ENCODE results near the gene TULP4.

TULP4 gene

DNA sequence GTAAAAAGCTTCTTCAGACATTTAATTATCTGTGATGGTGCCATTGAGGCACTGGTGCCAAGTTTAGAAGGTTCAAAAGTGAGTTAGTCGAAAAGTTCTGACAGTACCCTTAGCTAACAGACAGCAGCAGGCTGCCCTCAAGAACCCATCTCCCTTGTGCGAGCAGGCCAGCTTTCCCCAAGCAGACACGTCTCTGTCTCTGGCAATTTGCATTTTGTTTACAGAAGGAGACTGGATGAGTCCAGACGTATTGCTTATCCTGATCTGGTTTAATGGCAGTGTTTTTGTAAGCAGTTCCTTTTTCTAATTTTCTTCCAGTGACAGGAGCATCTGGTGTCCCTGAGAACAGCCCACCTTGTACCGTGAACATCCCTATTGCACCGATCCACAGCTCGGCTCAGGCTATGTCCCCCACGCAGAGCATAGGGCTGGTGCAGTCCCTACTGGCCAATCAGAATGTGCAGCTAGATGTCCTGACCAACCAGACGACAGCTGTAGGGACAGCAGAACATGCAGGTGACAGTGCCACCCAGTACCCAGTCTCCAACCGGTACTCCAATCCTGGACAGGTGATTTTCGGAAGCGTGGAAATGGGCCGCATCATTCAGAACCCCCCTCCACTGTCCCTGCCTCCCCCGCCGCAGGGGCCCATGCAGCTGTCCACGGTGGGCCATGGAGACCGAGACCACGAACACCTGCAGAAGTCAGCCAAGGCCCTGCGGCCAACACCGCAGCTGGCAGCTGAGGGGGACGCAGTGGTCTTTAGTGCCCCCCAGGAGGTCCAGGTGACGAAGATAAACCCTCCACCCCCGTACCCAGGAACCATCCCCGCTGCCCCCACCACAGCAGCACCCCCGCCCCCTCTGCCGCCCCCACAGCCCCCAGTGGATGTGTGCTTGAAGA is 189.3 kb downstream of the TULP4 start:
- no peak for TF ChIP-seq ZNF112 (tag by site-specific recombination; IDR thresholded peaks at IDR 0.05)
- TF ChIP-seq IKZF3 (tag by site-specific recombination; IDR thresholded peaks at IDR 0.05) = no peak
- no peak for TF ChIP-seq ZNF324 (tag by site-specific recombination; IDR thresholded peaks at IDR 0.05)
- TF ChIP-seq, protein P1, sequence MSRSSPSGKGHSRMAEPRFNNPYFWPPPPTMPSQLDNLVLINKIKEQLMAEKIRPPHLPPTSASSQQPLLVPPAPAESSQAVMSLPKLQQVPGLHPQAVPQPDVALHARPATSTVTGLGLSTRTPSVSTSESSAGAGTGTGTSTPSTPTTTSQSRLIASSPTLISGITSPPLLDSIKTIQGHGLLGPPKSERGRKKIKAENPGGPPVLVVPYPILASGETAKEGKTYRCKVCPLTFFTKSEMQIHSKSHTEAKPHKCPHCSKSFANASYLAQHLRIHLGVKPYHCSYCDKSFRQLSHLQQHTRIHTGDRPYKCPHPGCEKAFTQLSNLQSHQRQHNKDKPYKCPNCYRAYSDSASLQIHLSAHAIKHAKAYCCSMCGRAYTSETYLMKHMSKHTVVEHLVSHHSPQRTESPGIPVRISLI (tag by site-specific recombination; IDR thresholded peaks at IDR 0.05) = no peak
- TF ChIP-seq, protein P2, sequence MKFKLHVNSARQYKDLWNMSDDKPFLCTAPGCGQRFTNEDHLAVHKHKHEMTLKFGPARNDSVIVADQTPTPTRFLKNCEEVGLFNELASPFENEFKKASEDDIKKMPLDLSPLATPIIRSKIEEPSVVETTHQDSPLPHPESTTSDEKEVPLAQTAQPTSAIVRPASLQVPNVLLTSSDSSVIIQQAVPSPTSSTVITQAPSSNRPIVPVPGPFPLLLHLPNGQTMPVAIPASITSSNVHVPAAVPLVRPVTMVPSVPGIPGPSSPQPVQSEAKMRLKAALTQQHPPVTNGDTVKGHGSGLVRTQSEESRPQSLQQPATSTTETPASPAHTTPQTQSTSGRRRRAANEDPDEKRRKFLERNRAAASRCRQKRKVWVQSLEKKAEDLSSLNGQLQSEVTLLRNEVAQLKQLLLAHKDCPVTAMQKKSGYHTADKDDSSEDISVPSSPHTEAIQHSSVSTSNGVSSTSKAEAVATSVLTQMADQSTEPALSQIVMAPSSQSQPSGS (tag by site-specific recombination; IDR thresholded peaks at IDR 0.05; ENCODE audit: low read depth) = no peak
- TF ChIP-seq, protein P3, sequence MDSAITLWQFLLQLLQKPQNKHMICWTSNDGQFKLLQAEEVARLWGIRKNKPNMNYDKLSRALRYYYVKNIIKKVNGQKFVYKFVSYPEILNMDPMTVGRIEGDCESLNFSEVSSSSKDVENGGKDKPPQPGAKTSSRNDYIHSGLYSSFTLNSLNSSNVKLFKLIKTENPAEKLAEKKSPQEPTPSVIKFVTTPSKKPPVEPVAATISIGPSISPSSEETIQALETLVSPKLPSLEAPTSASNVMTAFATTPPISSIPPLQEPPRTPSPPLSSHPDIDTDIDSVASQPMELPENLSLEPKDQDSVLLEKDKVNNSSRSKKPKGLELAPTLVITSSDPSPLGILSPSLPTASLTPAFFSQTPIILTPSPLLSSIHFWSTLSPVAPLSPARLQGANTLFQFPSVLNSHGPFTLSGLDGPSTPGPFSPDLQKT (IDR thresholded peaks at IDR 0.05; ENCODE audit: borderline replicate concordance, low read depth, low read length) = no peak
- TF ChIP-seq ZNF629 (tag by site-specific recombination; IDR thresholded peaks at IDR 0.05) = no peak
- TF ChIP-seq, protein P4, sequence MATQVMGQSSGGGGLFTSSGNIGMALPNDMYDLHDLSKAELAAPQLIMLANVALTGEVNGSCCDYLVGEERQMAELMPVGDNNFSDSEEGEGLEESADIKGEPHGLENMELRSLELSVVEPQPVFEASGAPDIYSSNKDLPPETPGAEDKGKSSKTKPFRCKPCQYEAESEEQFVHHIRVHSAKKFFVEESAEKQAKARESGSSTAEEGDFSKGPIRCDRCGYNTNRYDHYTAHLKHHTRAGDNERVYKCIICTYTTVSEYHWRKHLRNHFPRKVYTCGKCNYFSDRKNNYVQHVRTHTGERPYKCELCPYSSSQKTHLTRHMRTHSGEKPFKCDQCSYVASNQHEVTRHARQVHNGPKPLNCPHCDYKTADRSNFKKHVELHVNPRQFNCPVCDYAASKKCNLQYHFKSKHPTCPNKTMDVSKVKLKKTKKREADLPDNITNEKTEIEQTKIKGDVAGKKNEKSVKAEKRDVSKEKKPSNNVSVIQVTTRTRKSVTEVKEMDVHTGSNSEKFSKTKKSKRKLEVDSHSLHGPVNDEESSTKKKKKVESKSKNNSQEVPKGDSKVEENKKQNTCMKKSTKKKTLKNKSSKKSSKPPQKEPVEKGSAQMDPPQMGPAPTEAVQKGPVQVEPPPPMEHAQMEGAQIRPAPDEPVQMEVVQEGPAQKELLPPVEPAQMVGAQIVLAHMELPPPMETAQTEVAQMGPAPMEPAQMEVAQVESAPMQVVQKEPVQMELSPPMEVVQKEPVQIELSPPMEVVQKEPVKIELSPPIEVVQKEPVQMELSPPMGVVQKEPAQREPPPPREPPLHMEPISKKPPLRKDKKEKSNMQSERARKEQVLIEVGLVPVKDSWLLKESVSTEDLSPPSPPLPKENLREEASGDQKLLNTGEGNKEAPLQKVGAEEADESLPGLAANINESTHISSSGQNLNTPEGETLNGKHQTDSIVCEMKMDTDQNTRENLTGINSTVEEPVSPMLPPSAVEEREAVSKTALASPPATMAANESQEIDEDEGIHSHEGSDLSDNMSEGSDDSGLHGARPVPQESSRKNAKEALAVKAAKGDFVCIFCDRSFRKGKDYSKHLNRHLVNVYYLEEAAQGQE (tag by site-specific recombination; IDR thresholded peaks at IDR 0.05) = no peak
- TF ChIP-seq, protein P5, sequence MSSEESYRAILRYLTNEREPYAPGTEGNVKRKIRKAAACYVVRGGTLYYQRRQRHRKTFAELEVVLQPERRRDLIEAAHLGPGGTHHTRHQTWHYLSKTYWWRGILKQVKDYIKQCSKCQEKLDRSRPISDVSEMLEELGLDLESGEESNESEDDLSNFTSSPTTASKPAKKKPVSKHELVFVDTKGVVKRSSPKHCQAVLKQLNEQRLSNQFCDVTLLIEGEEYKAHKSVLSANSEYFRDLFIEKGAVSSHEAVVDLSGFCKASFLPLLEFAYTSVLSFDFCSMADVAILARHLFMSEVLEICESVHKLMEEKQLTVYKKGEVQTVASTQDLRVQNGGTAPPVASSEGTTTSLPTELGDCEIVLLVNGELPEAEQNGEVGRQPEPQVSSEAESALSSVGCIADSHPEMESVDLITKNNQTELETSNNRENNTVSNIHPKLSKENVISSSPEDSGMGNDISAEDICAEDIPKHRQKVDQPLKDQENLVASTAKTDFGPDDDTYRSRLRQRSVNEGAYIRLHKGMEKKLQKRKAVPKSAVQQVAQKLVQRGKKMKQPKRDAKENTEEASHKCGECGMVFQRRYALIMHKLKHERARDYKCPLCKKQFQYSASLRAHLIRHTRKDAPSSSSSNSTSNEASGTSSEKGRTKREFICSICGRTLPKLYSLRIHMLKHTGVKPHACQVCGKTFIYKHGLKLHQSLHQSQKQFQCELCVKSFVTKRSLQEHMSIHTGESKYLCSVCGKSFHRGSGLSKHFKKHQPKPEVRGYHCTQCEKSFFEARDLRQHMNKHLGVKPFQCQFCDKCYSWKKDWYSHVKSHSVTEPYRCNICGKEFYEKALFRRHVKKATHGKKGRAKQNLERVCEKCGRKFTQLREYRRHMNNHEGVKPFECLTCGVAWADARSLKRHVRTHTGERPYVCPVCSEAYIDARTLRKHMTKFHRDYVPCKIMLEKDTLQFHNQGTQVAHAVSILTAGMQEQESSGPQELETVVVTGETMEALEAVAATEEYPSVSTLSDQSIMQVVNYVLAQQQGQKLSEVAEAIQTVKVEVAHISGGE (tag by site-specific recombination; conservative IDR thresholded peaks at IDR 0.05; ENCODE audit: low read depth) = no peak
- TF ChIP-seq GFI1B (tag by site-specific recombination; IDR thresholded peaks at IDR 0.05) = no peak
- no peak for TF ChIP-seq ZNF132 (tag by site-specific recombination; IDR thresholded peaks at IDR 0.05; ENCODE audit: borderline replicate concordance)
- no peak for TF ChIP-seq ZNF830 (tag by site-specific recombination; IDR thresholded peaks at IDR 0.05; ENCODE audit: low read depth)
- TF ChIP-seq, protein P6, sequence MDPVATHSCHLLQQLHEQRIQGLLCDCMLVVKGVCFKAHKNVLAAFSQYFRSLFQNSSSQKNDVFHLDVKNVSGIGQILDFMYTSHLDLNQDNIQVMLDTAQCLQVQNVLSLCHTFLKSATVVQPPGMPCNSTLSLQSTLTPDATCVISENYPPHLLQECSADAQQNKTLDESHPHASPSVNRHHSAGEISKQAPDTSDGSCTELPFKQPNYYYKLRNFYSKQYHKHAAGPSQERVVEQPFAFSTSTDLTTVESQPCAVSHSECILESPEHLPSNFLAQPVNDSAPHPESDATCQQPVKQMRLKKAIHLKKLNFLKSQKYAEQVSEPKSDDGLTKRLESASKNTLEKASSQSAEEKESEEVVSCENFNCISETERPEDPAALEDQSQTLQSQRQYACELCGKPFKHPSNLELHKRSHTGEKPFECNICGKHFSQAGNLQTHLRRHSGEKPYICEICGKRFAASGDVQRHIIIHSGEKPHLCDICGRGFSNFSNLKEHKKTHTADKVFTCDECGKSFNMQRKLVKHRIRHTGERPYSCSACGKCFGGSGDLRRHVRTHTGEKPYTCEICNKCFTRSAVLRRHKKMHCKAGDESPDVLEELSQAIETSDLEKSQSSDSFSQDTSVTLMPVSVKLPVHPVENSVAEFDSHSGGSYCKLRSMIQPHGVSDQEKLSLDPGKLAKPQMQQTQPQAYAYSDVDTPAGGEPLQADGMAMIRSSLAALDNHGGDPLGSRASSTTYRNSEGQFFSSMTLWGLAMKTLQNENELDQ (tag by site-specific recombination; IDR thresholded peaks at IDR 0.05; ENCODE audit: low read depth) = no peak
- Histone ChIP-seq H3K36me3 (ENCODE audit: control insufficient read depth in 2 of 2, insufficient read depth in 1 of 2, low read length in 2 of 2) (peaks cover 4 to 72% of the 10 kb centered on the region in 2 experiments; a peak in 2 of 3 replicates), H3K4me1 (ENCODE audit: control insufficient read depth, insufficient read depth, low read length) (no peaks in the 10 kb centered on the region), H3K27ac (ENCODE audit: extremely low read depth, low read depth, low read length) (no peak overlapping the region), H3K9me3 (ENCODE audit: control insufficient read depth, insufficient read depth, low read depth, low read length) (no peaks in the 10 kb centered on the region), H3K4me3 (ENCODE audit: low read depth, low read length) (no peak overlapping the region)
- ChIA-PET POLR2A (no interaction called here), CTCF (interaction anchor here (0.6 to 1.8 kb wide), 4 partner anchors 8 to 592 kb away, joined by 3 to 8 read pairs (median 5); no protein-coding TSS in a partner anchor)

Data from HEK293 (cell line).